Retinal pigment epithelial cell (primary cell): ENCODE measurements around the gene SACM1L.
"Not testable (repeated sequence)": the region's sequence is repeated elsewhere in the genome, so short reads cannot be mapped to it uniquely, and the experiment has no call there.

ENCODE experiments used
- DNase-seq: peaks from one replicate; pipeline ENCODE4 v3.0.0-alpha.2; 2010; ENCODE audit warnings: low read depth
- H3K4me3 ChIP-seq: 2 replicates; pipeline ENCODE4 v1.5.1; 2011; ENCODE audit warnings: mild to moderate bottlenecking, low read length, control low read depth, moderate library complexity
- CTCF ChIP-seq: conservative IDR thresholded peaks from 2 replicates; pipeline ENCODE4 v1.5.1; 2011; ENCODE audit warnings: low read depth, low read length, control low read depth, inconsistent platforms

The SACM1L gene

GRCh38 chr3:45691842-45692241 is 2.6 kb downstream of the SACM1L start:
- DNase-seq, result no peak
- no peak for TF ChIP-seq CTCF
- H3K4me3 ChIP-seq, result no peak overlapping the region

- no peak overlapping the region for H3K4me3 ChIP-seq
These were observed 3.7 kb downstream of the SACM1L start for GRCh38 chr3:45692866-45693265.

GRCh38 chr3:45693941-45694521 is 4.8 kb downstream of the SACM1L start:
- no peak overlapping the region for H3K4me3 ChIP-seq
- TF ChIP-seq CTCF, result no peak
- DNase-seq, result no peak

More at GRCh38 chr3:45692866-45693265, 3.7 kb downstream of the SACM1L start:
- DNase-seq, result no peak
- TF ChIP-seq CTCF, result no peak

GRCh38 chr3:45695166-45695565 is 6.0 kb downstream of the SACM1L start:
- not testable (repeated sequence) for H3K4me3 ChIP-seq, DNase-seq

GRCh38 chr3:45700570-45701073 is 11.4 kb downstream of the SACM1L start:
- no peak for TF ChIP-seq CTCF
- no peak for DNase-seq
- H3K4me3 ChIP-seq, result no peak overlapping the region

- TF ChIP-seq CTCF, result no peak
- no peak for DNase-seq
- no peak overlapping the region for H3K4me3 ChIP-seq
These were observed 12.1 kb downstream of the SACM1L start for GRCh38 chr3:45701172-45701867.

- no peak overlapping the region for H3K4me3 ChIP-seq
- TF ChIP-seq CTCF, result no peak
- no peak for DNase-seq
These were observed 15.2 kb downstream of the SACM1L start for GRCh38 chr3:45704301-45704943.
